Nephron (organoid): Measurements from ENCODE around the gene RAX.

Source experiments
- H3K27ac Mint-ChIP-seq, 3 experiments: 2 replicates each; pipeline ENCODE4 v1.8.0; 2020; ENCODE audit warnings: mixed read lengths in 3 of 3, mild to moderate bottlenecking in 2 of 3, moderate library complexity in 1 of 3
- H3K27me3 Mint-ChIP-seq: 2 replicates; pipeline ENCODE4 v1.8.0; 2021; ENCODE audit warnings: low read depth, mild to moderate bottlenecking, moderate library complexity, mixed read lengths
- H3K36me3 Mint-ChIP-seq: 2 replicates; pipeline ENCODE4 v1.8.0; 2020; ENCODE audit warnings: low read depth, mixed read lengths
- H3K4me1 Mint-ChIP-seq: 2 replicates; pipeline ENCODE4 v1.8.0; 2020; ENCODE audit warnings: mixed read lengths
- H3K4me3 Mint-ChIP-seq, 3 experiments: 2 replicates each; pipeline ENCODE4 v1.8.0; 2020; ENCODE audit warnings: mild to moderate bottlenecking in 3 of 3, mixed read lengths in 3 of 3, moderate library complexity in 2 of 3
- H3K9me3 Mint-ChIP-seq: 2 replicates; pipeline ENCODE4 v1.8.0; 2020; ENCODE audit warnings: mixed read lengths
- CTCF ChIP-seq, 3 experiments: fragments of 200-600 bp; sonication (generic); IDR thresholded peaks; one replicate each; pipeline ENCODE4 v1.5.0; 2021; ENCODE audit warnings: antibody characterized with exemption in 3 of 3; ENCODE audit not compliant: unreplicated experiment in 3 of 3

RAX gene

GRCh38 chr18:59306640-59307039 is 33.4 kb upstream of the RAX start:
- no peak overlapping the region for H3K4me3 Mint-ChIP-seq
- no peaks in the 10 kb centered on the region for H3K36me3 Mint-ChIP-seq
- no peak overlapping the region for H3K27ac Mint-ChIP-seq
- no peaks in the 10 kb centered on the region for H3K9me3 Mint-ChIP-seq
- H3K4me1 Mint-ChIP-seq: no peaks in the 10 kb centered on the region
- peaks cover 71% of the 10 kb centered on the region for H3K27me3 Mint-ChIP-seq
- no peak for TF ChIP-seq CTCF (IDR thresholded peaks at IDR 0.05; ENCODE audit: unreplicated experiment in 3 of 3)

- no peak overlapping the region for H3K4me3 Mint-ChIP-seq
- no peaks in the 10 kb centered on the region for H3K4me1 Mint-ChIP-seq
- H3K36me3 Mint-ChIP-seq: no peaks in the 10 kb centered on the region
- no peak for TF ChIP-seq CTCF (IDR thresholded peaks at IDR 0.05; ENCODE audit: unreplicated experiment in 3 of 3)
- H3K9me3 Mint-ChIP-seq: no peaks in the 10 kb centered on the region
- peaks cover 59% of the 10 kb centered on the region for H3K27me3 Mint-ChIP-seq
- no peak overlapping the region for H3K27ac Mint-ChIP-seq
These were observed 32.0 kb upstream of the RAX start for GRCh38 chr18:59305295-59305694.

- H3K4me3 Mint-ChIP-seq: no peak overlapping the region
- peaks cover 49% of the 10 kb centered on the region for H3K27me3 Mint-ChIP-seq
- no peak for TF ChIP-seq CTCF (IDR thresholded peaks at IDR 0.05; ENCODE audit: unreplicated experiment in 3 of 3)
- no peaks in the 10 kb centered on the region for H3K9me3 Mint-ChIP-seq
- H3K4me1 Mint-ChIP-seq: no peaks in the 10 kb centered on the region
- no peak overlapping the region for H3K27ac Mint-ChIP-seq
- no peaks in the 10 kb centered on the region for H3K36me3 Mint-ChIP-seq
These were observed 30.5 kb upstream of the RAX start for GRCh38 chr18:59303656-59304195.

- Mint-ChIP-seq H3K4me1 (no peaks in the 10 kb centered on the region), H3K27ac (no peak overlapping the region), H3K4me3 (no peak overlapping the region), H3K36me3 (no peaks in the 10 kb centered on the region), H3K27me3 (peaks cover 46% of the 10 kb centered on the region), H3K9me3 (no peaks in the 10 kb centered on the region)
- no peak for TF ChIP-seq CTCF (IDR thresholded peaks at IDR 0.05; ENCODE audit: unreplicated experiment in 3 of 3)
These were observed 29.8 kb upstream of the RAX start for GRCh38 chr18:59303006-59303405.

GRCh38 chr18:59301929-59302328 is 28.7 kb upstream of the RAX start:
- Mint-ChIP-seq H3K27me3 (peaks cover 44% of the 10 kb centered on the region), H3K4me1 (no peaks in the 10 kb centered on the region), H3K27ac (no peak overlapping the region), H3K4me3 (no peak overlapping the region), H3K36me3 (no peaks in the 10 kb centered on the region), H3K9me3 (no peaks in the 10 kb centered on the region)
- no peak for TF ChIP-seq CTCF (IDR thresholded peaks at IDR 0.05; ENCODE audit: unreplicated experiment in 3 of 3)

- H3K36me3 Mint-ChIP-seq: no peaks in the 10 kb centered on the region
These were observed 27.5 kb upstream of the RAX start for GRCh38 chr18:59300676-59301285.

More at GRCh38 chr18:59300676-59301285, 27.5 kb upstream of the RAX start:
- no peaks in the 10 kb centered on the region for H3K9me3 Mint-ChIP-seq
- no peak overlapping the region for H3K27ac Mint-ChIP-seq
- H3K4me1 Mint-ChIP-seq: no peaks in the 10 kb centered on the region
- TF ChIP-seq CTCF (IDR thresholded peaks at IDR 0.05; ENCODE audit: unreplicated experiment in 3 of 3): no peak
- H3K27me3 Mint-ChIP-seq: peaks cover 35% of the 10 kb centered on the region
- no peak overlapping the region for H3K4me3 Mint-ChIP-seq
